OCI-LY3 (cell line): ENCODE data around the gene PARD3.
"Not testable (repeated sequence)": the region's sequence is repeated elsewhere in the genome, so short reads cannot be mapped to it uniquely, and the experiment has no call there.

Experiments used
- H2AFZ ChIP-seq: fragments of 200-600, 300-600 bp; shearing (Covaris generic); 2 replicates; pipeline ENCODE4 v1.6.0; 2014; ENCODE audit warnings: antibody characterized with exemption, low read depth, low read length
- H3K27ac ChIP-seq: fragments of 200-600, 300-600 bp; sonication (generic); 2 replicates; pipeline ENCODE4 v1.5.1; 2014; ENCODE audit warnings: mild to moderate bottlenecking, low read length, moderate library complexity, mixed read lengths
- H3K27me3 ChIP-seq: fragments of 200-600, 300-600 bp; sonication (generic); 2 replicates; pipeline ENCODE4 v1.6.1; 2014; ENCODE audit warnings: low read depth, low read length, mixed read lengths
- H3K36me3 ChIP-seq: fragments of 200-600, 300-600 bp; sonication (generic); replicated peaks from 2 replicates; pipeline ENCODE3; 2014; ENCODE audit warnings: low read depth, low read length, mixed read lengths
- H3K4me1 ChIP-seq: fragments of 300-600, 200-600 bp; sonication (generic); 2 replicates; pipeline ENCODE4 v1.6.1; 2014; ENCODE audit warnings: low read length, mixed read lengths
- H3K4me2 ChIP-seq: fragments of 200-600, 300-600 bp; sonication (generic); 2 replicates; pipeline ENCODE4 v1.6.1; 2014; ENCODE audit warnings: low read length, mixed read lengths
- H3K4me3 ChIP-seq: fragments of 300-600, 200-600 bp; sonication (generic); 2 replicates; pipeline ENCODE4 v1.5.1; 2014; ENCODE audit warnings: antibody characterized with exemption, mild to moderate bottlenecking, low read length, moderate library complexity
- H3K79me2 ChIP-seq: fragments of 300-600, 200-600 bp; shearing (Covaris generic); 2 replicates; pipeline ENCODE4 v1.6.1; 2014; ENCODE audit warnings: mild to moderate bottlenecking, low read length, mixed read lengths
- H3K9ac ChIP-seq: fragments of 300-600, 200-600 bp; shearing (Covaris generic); 2 replicates; pipeline ENCODE4 v1.6.0; 2014; ENCODE audit warnings: mild to moderate bottlenecking, low read length, moderate library complexity
- H3K9me3 ChIP-seq: fragments of 200-600, 300-600 bp; shearing (Covaris generic); 2 replicates; pipeline ENCODE4 v1.6.1; 2014; ENCODE audit warnings: low read length, mixed read lengths; ENCODE audit not compliant: insufficient read depth
- H4K20me1 ChIP-seq: fragments of 200-600, 300-600 bp; sonication (generic); 2 replicates; pipeline ENCODE4 v1.6.1; 2016; ENCODE audit warnings: low read length, mixed read lengths; ENCODE audit not compliant: insufficient read depth
- EZH2phosphoT487 ChIP-seq: fragments of 200-600 bp; shearing (Covaris generic); IDR thresholded peaks from 2 replicates; pipeline ENCODE4 v1.6.1; 2018; ENCODE audit warnings: antibody characterized with exemption, mixed run types, low read depth
- TF ChIP-seq, protein P1 (sequence below): fragments of 200-600, 300-600 bp; sonication (generic); IDR thresholded peaks from 2 replicates; pipeline ENCODE4 v1.5.1; 2014; ENCODE audit warnings: antibody characterized with exemption, low read length, low read depth

PARD3 gene

GRCh38 chr10:34275626-34276130 lies 539.4 kb downstream of the PARD3 start:
- H3K4me3 ChIP-seq: no peak overlapping the region
- no peak overlapping the region for H3K9ac ChIP-seq
- no peaks in the 10 kb centered on the region for H3K36me3 ChIP-seq
- no peaks in the 10 kb centered on the region for H4K20me1 ChIP-seq
- H3K4me1 ChIP-seq: no peaks in the 10 kb centered on the region
- no peaks in the 10 kb centered on the region for H3K79me2 ChIP-seq
- no peaks in the 10 kb centered on the region for H3K9me3 ChIP-seq
- TF ChIP-seq, protein P1, sequence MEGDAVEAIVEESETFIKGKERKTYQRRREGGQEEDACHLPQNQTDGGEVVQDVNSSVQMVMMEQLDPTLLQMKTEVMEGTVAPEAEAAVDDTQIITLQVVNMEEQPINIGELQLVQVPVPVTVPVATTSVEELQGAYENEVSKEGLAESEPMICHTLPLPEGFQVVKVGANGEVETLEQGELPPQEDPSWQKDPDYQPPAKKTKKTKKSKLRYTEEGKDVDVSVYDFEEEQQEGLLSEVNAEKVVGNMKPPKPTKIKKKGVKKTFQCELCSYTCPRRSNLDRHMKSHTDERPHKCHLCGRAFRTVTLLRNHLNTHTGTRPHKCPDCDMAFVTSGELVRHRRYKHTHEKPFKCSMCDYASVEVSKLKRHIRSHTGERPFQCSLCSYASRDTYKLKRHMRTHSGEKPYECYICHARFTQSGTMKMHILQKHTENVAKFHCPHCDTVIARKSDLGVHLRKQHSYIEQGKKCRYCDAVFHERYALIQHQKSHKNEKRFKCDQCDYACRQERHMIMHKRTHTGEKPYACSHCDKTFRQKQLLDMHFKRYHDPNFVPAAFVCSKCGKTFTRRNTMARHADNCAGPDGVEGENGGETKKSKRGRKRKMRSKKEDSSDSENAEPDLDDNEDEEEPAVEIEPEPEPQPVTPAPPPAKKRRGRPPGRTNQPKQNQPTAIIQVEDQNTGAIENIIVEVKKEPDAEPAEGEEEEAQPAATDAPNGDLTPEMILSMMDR: no peak
- TF ChIP-seq EZH2phosphoT487: no peak
- no peak overlapping the region for H2AFZ ChIP-seq
- no peak overlapping the region for H3K4me2 ChIP-seq
- H3K27me3 ChIP-seq: no peaks in the 10 kb centered on the region
- H3K27ac ChIP-seq: no peak overlapping the region

- Histone ChIP-seq H3K9ac (no peak overlapping the region), H4K20me1 (no peaks in the 10 kb centered on the region), H2AFZ (no peak overlapping the region), H3K27me3 (no peaks in the 10 kb centered on the region), H3K4me2 (no peak overlapping the region), H3K79me2 (no peaks in the 10 kb centered on the region), H3K36me3 (no peaks in the 10 kb centered on the region), H3K4me3 (no peak overlapping the region), H3K27ac (no peak overlapping the region), H3K4me1 (no peaks in the 10 kb centered on the region), H3K9me3 (no peaks in the 10 kb centered on the region)
- TF ChIP-seq EZH2phosphoT487: no peak
- TF ChIP-seq, protein P1: no peak
These were observed 540.2 kb downstream of the PARD3 start for GRCh38 chr10:34274906-34275305.

- Histone ChIP-seq H3K36me3 (no peaks in the 10 kb centered on the region), H2AFZ (no peak overlapping the region), H3K27me3 (no peaks in the 10 kb centered on the region), H3K4me1 (no peaks in the 10 kb centered on the region), H3K4me3 (no peak overlapping the region), H4K20me1 (no peaks in the 10 kb centered on the region), H3K27ac (no peak overlapping the region), H3K4me2 (no peak overlapping the region), H3K9me3 (no peaks in the 10 kb centered on the region), H3K79me2 (no peaks in the 10 kb centered on the region), H3K9ac (no peak overlapping the region)
- TF ChIP-seq EZH2phosphoT487: no peak
- TF ChIP-seq, protein P1: no peak
These were observed 541.8 kb downstream of the PARD3 start for GRCh38 chr10:34273340-34273739.

- H3K36me3 ChIP-seq: no peaks in the 10 kb centered on the region
- no peak overlapping the region for H3K27ac ChIP-seq
- H3K27me3 ChIP-seq: no peaks in the 10 kb centered on the region
- no peak overlapping the region for H2AFZ ChIP-seq
- no peaks in the 10 kb centered on the region for H4K20me1 ChIP-seq
- no peaks in the 10 kb centered on the region for H3K79me2 ChIP-seq
- no peak overlapping the region for H3K9ac ChIP-seq
- no peaks in the 10 kb centered on the region for H3K9me3 ChIP-seq
- H3K4me1 ChIP-seq: no peaks in the 10 kb centered on the region
- no peak for TF ChIP-seq EZH2phosphoT487
- TF ChIP-seq, protein P1: no peak
- no peak overlapping the region for H3K4me3 ChIP-seq
- no peak overlapping the region for H3K4me2 ChIP-seq
These were observed 542.8 kb downstream of the PARD3 start for GRCh38 chr10:34272316-34272715.

GRCh38 chr10:34268410-34268809 lies 546.7 kb downstream of the PARD3 start:
- H3K9me3 ChIP-seq, H3K27ac ChIP-seq, H3K4me1 ChIP-seq, H3K27me3 ChIP-seq, H4K20me1 ChIP-seq, H3K4me2 ChIP-seq, H3K36me3 ChIP-seq, H3K79me2 ChIP-seq, H3K9ac ChIP-seq, H2AFZ ChIP-seq, H3K4me3 ChIP-seq: not testable (repeated sequence)
